ENCODE data around the gene CCNB1.

The CCNB1 gene

GRCh38 chr5:69217548-69218526, 50.9 kb downstream of the CCNB1 start (continued):
- TF ChIP-seq, protein P1, sequence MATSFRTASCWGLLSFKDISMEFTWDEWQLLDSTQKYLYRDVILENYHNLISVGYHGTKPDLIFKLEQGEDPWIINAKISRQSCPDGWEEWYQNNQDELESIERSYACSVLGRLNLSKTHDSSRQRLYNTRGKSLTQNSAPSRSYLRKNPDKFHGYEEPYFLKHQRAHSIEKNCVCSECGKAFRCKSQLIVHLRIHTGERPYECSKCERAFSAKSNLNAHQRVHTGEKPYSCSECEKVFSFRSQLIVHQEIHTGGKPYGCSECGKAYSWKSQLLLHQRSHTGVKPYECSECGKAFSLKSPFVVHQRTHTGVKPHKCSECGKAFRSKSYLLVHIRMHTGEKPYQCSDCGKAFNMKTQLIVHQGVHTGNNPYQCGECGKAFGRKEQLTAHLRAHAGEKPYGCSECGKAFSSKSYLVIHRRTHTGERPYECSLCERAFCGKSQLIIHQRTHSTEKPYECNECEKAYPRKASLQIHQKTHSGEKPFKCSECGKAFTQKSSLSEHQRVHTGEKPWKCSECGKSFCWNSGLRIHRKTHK (tag by site-specific recombination; IDR thresholded peaks at IDR 0.05), result no peak
- peak; percentile 65; the same call in 1 of the 2 replicates for TF ChIP-seq ZSCAN5A (tag by site-specific recombination; IDR thresholded peaks at IDR 0.05)
- TF ChIP-seq ZFHX2 (tag by site-specific recombination; conservative IDR thresholded peaks at IDR 0.05), result peak; percentile 69
- no peak for TF ChIP-seq ZNF155 (tag by site-specific recombination; IDR thresholded peaks at IDR 0.05)
- TF ChIP-seq, protein P2, sequence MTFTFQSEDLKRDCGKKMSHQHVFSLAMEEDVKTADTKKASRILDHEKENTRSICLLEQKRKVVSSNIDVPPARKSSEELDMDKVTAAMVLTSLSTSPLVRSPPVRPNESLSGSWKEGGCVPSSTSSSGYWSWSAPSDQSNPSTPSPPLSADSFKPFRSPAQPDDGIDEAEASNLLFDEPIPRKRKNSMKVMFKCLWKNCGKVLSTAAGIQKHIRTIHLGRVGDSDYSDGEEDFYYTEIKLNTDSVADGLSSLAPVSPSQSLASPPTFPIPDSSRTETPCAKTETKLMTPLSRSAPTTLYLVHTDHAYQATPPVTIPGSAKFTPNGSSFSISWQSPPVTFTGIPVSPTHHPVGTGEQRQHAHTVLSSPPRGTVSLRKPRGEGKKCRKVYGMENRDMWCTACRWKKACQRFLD (tag by site-specific recombination; IDR thresholded peaks at IDR 0.05), result no peak
- no peak for TF ChIP-seq GFI1B (tag by site-specific recombination; IDR thresholded peaks at IDR 0.05)
- TF ChIP-seq SP7 (tag by site-specific recombination; IDR thresholded peaks at IDR 0.05), result peak; percentile 84
- peak; percentile 43; the same call in 1 of the 2 replicates for TF ChIP-seq INSM2 (tag by site-specific recombination; IDR thresholded peaks at IDR 0.05)
- no peak for TF ChIP-seq ZNF311 (tag by site-specific recombination; IDR thresholded peaks at IDR 0.05; ENCODE audit: borderline replicate concordance)
- TF ChIP-seq ZNF776 (tag by site-specific recombination; IDR thresholded peaks at IDR 0.05; ENCODE audit: borderline replicate concordance), result no peak
- TF ChIP-seq, protein P3, sequence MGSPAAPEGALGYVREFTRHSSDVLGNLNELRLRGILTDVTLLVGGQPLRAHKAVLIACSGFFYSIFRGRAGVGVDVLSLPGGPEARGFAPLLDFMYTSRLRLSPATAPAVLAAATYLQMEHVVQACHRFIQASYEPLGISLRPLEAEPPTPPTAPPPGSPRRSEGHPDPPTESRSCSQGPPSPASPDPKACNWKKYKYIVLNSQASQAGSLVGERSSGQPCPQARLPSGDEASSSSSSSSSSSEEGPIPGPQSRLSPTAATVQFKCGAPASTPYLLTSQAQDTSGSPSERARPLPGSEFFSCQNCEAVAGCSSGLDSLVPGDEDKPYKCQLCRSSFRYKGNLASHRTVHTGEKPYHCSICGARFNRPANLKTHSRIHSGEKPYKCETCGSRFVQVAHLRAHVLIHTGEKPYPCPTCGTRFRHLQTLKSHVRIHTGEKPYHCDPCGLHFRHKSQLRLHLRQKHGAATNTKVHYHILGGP (tag by site-specific recombination; IDR thresholded peaks at IDR 0.05), result no peak
- TF ChIP-seq ZNF621 (tag by site-specific recombination; IDR thresholded peaks at IDR 0.05), result no peak
- no peak for TF ChIP-seq ZNF221 (tag by site-specific recombination; IDR thresholded peaks at IDR 0.05; ENCODE audit: borderline replicate concordance)
- no peak for TF ChIP-seq ZNF16 (tag by site-specific recombination; IDR thresholded peaks at IDR 0.05; ENCODE audit: low read depth)
- no peak for TF ChIP-seq ZNF174 (tag by site-specific recombination; IDR thresholded peaks at IDR 0.05)
- TF ChIP-seq AEBP2 (tag by site-specific recombination; IDR thresholded peaks at IDR 0.05; ENCODE audit: borderline replicate concordance), result no peak
- 0 out of 2 replicates have a peak, but pooled peaks have one; percentile 12 for TF ChIP-seq ZBTB6 (tag by site-specific recombination; IDR thresholded peaks at IDR 0.05)
- no peak for TF ChIP-seq PRDM1 (tag by site-specific recombination; IDR thresholded peaks at IDR 0.05)
- TF ChIP-seq KLF10 (tag by site-specific recombination; IDR thresholded peaks at IDR 0.05), result peak; percentile 67; the same call in 1 of the 2 replicates
- TF ChIP-seq, protein P4, sequence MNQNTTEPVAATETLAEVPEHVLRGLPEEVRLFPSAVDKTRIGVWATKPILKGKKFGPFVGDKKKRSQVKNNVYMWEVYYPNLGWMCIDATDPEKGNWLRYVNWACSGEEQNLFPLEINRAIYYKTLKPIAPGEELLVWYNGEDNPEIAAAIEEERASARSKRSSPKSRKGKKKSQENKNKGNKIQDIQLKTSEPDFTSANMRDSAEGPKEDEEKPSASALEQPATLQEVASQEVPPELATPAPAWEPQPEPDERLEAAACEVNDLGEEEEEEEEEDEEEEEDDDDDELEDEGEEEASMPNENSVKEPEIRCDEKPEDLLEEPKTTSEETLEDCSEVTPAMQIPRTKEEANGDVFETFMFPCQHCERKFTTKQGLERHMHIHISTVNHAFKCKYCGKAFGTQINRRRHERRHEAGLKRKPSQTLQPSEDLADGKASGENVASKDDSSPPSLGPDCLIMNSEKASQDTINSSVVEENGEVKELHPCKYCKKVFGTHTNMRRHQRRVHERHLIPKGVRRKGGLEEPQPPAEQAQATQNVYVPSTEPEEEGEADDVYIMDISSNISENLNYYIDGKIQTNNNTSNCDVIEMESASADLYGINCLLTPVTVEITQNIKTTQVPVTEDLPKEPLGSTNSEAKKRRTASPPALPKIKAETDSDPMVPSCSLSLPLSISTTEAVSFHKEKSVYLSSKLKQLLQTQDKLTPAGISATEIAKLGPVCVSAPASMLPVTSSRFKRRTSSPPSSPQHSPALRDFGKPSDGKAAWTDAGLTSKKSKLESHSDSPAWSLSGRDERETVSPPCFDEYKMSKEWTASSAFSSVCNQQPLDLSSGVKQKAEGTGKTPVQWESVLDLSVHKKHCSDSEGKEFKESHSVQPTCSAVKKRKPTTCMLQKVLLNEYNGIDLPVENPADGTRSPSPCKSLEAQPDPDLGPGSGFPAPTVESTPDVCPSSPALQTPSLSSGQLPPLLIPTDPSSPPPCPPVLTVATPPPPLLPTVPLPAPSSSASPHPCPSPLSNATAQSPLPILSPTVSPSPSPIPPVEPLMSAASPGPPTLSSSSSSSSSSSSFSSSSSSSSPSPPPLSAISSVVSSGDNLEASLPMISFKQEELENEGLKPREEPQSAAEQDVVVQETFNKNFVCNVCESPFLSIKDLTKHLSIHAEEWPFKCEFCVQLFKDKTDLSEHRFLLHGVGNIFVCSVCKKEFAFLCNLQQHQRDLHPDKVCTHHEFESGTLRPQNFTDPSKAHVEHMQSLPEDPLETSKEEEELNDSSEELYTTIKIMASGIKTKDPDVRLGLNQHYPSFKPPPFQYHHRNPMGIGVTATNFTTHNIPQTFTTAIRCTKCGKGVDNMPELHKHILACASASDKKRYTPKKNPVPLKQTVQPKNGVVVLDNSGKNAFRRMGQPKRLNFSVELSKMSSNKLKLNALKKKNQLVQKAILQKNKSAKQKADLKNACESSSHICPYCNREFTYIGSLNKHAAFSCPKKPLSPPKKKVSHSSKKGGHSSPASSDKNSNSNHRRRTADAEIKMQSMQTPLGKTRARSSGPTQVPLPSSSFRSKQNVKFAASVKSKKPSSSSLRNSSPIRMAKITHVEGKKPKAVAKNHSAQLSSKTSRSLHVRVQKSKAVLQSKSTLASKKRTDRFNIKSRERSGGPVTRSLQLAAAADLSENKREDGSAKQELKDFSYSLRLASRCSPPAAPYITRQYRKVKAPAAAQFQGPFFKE (tag by site-specific recombination; IDR thresholded peaks at IDR 0.05; ENCODE audit: borderline replicate concordance), result no peak
- TF ChIP-seq ZNF248 (tag by site-specific recombination; IDR thresholded peaks at IDR 0.05), result no peak
- TF ChIP-seq ZNF670 (tag by site-specific recombination; IDR thresholded peaks at IDR 0.05; ENCODE audit: low read depth), result no peak

Measured in HEK293 (cell line).